ENCODE measurements around the gene RAB36.

- no peak for TF ChIP-seq NFE2L1 (CRISPR knock-in tag; IDR thresholded peaks at IDR 0.05)
- TF ChIP-seq, protein P1, sequence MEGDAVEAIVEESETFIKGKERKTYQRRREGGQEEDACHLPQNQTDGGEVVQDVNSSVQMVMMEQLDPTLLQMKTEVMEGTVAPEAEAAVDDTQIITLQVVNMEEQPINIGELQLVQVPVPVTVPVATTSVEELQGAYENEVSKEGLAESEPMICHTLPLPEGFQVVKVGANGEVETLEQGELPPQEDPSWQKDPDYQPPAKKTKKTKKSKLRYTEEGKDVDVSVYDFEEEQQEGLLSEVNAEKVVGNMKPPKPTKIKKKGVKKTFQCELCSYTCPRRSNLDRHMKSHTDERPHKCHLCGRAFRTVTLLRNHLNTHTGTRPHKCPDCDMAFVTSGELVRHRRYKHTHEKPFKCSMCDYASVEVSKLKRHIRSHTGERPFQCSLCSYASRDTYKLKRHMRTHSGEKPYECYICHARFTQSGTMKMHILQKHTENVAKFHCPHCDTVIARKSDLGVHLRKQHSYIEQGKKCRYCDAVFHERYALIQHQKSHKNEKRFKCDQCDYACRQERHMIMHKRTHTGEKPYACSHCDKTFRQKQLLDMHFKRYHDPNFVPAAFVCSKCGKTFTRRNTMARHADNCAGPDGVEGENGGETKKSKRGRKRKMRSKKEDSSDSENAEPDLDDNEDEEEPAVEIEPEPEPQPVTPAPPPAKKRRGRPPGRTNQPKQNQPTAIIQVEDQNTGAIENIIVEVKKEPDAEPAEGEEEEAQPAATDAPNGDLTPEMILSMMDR (IDR thresholded peaks at IDR 0.05) = no peak
- TF ChIP-seq FOXK1 (CRISPR knock-in tag; IDR thresholded peaks at IDR 0.05) = no peak
Observed at GRCh38 chr22:23104187-23104971, 40.9 kb upstream of the RAB36 start.
